HG03280 (cell line): Measurements from ENCODE around the gene PPP1R11.
"Not testable (repeated sequence)": the region's sequence is repeated elsewhere in the genome, so short reads cannot be mapped to it uniquely, and the experiment has no call there.

ENCODE experiments used
- ATAC-seq: cut with Tn5 transposase; IDR thresholded peaks from one replicate; pipeline ENCODE4 v1.9.1; 2021; ENCODE audit warnings: mild to moderate bottlenecking, moderate library complexity; ENCODE audit not compliant: unreplicated experiment

Gene PPP1R11

GRCh38 chr6:30093951-30094661, 27.1 kb downstream of the PPP1R11 start:
- no peak for ATAC-seq

DNA sequence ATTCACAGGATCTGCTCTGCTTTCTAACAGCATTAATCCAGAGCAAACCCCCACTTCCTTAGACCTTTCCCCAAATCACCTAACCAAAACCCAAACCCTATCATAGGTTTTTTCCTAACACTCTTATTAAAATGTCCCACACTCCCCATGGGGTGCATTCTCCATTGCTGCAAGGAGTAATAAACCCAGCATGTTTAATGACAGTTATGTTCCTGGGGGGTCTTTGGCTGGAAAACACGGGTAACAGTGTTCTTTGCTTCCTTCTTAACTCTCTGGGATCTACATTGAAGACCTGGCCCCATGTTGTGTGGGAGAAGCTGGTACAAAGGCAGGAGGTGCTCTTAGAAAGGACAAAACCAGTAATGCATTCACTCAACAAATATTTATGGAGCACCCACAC, 29.8 kb downstream of the PPP1R11 start:
- ATAC-seq, result no peak

- no peak for ATAC-seq
Measured at GRCh38 chr6:30097902-30098768, 31.1 kb downstream of the PPP1R11 start.

GRCh38 chr6:30100154-30100553, 33.2 kb downstream of the PPP1R11 start:
- no peak for ATAC-seq

GRCh38 chr6:30100585-30101443, 33.8 kb downstream of the PPP1R11 start:
- ATAC-seq, result no peak

DNA sequence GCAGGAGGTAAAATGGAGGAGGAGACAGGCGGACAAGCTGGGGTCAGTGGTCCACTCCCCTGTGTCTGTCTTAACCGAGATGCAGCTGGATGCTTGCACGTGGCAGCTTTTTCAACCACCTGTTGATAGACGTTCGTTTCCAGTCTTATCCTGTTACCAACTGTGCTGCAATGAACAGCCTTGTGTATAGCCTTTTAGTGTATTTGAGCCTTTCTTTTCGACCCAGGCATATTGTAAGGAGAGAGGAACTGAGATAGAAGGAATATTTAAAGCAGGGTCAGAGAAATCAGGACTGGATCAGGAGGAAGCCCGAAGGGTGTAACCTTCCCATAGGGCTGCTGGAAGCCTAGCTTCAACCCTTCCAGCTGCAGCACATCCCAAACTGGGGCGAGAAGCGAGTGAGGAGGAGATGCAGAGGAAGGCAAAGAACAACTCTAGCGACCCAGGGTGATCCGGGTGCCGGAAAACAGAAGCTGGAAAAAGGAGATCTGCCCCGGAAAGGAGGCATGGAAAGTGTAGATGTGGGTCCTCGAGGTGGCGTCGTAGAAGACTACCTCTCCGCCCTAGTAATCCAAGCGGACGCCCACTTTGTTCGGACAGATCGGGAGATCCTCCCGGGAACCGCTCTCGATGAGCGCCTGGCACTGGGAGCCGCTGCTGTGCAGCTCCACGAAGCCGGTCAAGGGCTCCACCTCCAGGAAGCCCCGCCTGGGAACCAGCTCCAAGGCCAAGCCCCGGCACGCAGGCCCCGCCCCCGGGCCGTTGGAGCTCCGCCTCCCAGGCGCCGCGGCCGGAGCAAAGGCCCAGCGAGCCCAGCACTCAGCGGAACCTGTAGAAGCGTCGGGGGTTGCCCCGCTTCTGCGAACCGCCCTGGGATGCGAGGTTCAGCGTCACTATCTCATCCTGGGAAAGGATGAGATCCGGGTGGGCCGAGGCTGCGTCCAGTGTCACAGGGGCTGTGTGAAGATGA, 34.7 kb downstream of the PPP1R11 start:
- peak; percentile 68 for ATAC-seq

GRCh38 chr6:30102414-30102969, 35.5 kb downstream of the PPP1R11 start:
- no peak for ATAC-seq

- peak; percentile 67 for ATAC-seq
Measured at GRCh38 chr6:30102970-30103871, 36.2 kb downstream of the PPP1R11 start.

DNA sequence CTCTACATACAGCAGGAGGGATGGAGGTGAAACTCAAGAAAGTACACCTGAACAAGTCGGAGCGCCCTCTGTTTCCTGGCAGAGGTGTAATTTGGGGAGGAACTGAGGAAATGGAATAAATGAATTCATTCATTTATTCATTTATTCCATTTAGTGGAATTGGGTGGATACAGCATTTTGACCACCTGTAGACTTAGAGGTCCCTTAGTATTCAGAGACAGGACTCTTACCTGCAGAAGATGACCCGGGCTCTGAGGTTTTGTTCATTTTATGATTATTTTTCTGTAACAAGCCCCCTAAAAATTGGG, 36.8 kb downstream of the PPP1R11 start:
- ATAC-seq, result no peak

GRCh38 chr6:30104661-30105060, 37.7 kb downstream of the PPP1R11 start:
- no peak for ATAC-seq

GRCh38 chr6:30111266-30111856, 44.4 kb downstream of the PPP1R11 start:
- ATAC-seq, result no peak

DNA sequence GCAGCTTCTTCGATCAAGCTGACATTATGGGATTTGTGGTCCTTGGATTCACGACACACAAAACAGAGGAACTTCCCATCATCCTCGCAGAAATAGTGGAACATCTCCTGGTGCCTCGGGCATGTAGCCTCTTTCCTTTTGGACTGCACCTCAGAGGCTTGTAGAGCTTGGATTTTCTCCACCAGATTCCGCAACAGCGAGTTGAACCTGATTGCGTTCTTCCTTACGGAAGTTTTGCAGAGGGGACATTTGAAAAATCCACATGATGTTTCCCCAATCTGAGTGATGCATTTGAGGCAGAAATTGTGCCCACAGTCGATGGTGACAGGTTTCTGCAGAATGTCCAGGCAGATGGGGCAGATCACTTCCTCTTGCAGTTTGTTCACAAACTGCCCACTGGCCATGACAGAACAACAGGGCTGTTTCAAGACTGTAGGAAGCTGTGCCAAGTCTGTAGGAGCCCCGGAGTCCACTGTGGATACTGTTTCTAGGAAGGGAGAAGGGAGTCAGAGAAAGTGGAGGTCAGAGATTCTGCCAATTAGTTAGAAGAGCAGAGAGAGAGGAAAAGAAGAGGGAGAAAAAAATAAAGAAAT, 45.5 kb downstream of the PPP1R11 start:
- no peak for ATAC-seq

- no peak for ATAC-seq
Measured at GRCh38 chr6:30113003-30113759, 46.2 kb downstream of the PPP1R11 start, which contains the start of gene TRIM31. Gene TRIM31 (minus strand): TSS chr6:30113090. CDS start chr6:30112805, 285 bp downstream.

DNA sequence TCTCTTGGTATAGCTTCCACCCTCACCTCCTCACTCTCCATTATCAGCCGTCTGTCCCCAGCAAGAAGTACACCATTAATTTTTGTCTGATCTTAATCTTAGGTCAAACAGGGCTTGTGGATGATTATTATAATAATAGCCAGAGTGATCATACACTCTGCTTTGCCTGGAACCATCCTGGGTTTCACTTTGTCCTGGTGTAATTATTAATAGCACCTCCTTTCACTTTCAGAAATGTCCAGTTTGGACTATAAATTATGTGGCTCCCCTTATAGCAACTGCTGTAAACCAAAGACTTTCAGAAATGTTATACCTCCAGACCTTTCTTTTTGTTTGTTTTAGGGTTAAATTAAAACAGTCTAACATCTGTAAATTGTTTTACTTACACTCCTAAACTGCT, 46.8 kb downstream of the PPP1R11 start:
- ATAC-seq, result no peak

DNA sequence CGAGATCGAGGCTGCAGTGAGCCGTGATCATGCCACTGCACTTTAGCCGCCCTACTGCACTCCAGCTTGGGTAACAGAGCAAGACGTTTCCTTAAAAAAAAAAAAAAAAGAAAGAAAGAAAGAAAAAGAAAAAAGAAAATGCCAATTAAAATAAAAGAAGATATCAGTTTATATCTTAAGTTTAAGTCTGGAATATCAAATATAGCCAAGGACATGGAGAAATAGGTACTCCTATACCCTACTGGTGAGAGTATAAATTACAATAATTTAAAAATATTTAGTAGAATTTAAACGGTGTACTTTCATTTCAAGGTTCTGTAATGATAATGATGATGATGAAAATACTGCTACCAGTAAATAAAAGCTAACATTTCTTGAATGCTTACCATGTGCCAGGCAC, 49.7 kb downstream of the PPP1R11 start:
- no peak for ATAC-seq

GRCh38 chr6:30118691-30119090, 51.7 kb downstream of the PPP1R11 start:
- ATAC-seq, result not testable (repeated sequence)
